Glutamatergic neuron (in vitro differentiated cells): ENCODE measurements around the gene HNRNPA1. TPM values are rescaled to one million over a fixed set of nuclear protein-coding genes. Genes with fewer than 3 reads are reported as not detected.

Experiments used
- DNase-seq: peaks from one replicate; pipeline ENCODE4 v3.0.0; 2022
- H3K27ac Mint-ChIP-seq: one replicate; pipeline ENCODE4 v1.8.0; 2020; ENCODE audit warnings: mild to moderate bottlenecking, mixed read lengths, inconsistent platforms; ENCODE audit not compliant: unreplicated experiment
- H3K27me3 Mint-ChIP-seq: one replicate; pipeline ENCODE4 v1.8.0; 2020; ENCODE audit warnings: mild to moderate bottlenecking, moderate library complexity, mixed read lengths, inconsistent platforms; ENCODE audit not compliant: unreplicated experiment
- H3K36me3 Mint-ChIP-seq: one replicate; pipeline ENCODE4 v1.8.0; 2020; ENCODE audit warnings: mild to moderate bottlenecking, mixed read lengths, inconsistent platforms; ENCODE audit not compliant: unreplicated experiment
- H3K4me1 Mint-ChIP-seq: one replicate; pipeline ENCODE4 v1.8.0; 2020; ENCODE audit warnings: mild to moderate bottlenecking, low read depth, mixed read lengths, inconsistent platforms; ENCODE audit not compliant: unreplicated experiment
- H3K4me3 Mint-ChIP-seq: one replicate; pipeline ENCODE4 v1.8.0; 2020; ENCODE audit warnings: mild to moderate bottlenecking, mixed read lengths, inconsistent platforms; ENCODE audit not compliant: unreplicated experiment
- H3K9me3 Mint-ChIP-seq: one replicate; pipeline ENCODE4 v1.8.0; 2020; ENCODE audit warnings: mild to moderate bottlenecking, moderate library complexity, mixed read lengths, inconsistent platforms; ENCODE audit not compliant: unreplicated experiment
- CTCF ChIP-seq: fragments of 200-600 bp; sonication (generic); IDR thresholded peaks from one replicate; pipeline ENCODE4 v1.5.0; 2021; ENCODE audit not compliant: partially characterized antibody, unreplicated experiment
- total RNA-seq: library from RNA; stranded (reverse); fragmentation: NEBNext Ultra II Directional; extraction: Animal tissue kit (Norgen Biotek cat#: 25700); gene quantifications from one replicate; pipeline ENCODE4 v1.2.1, GENCODE V29; 2021; ENCODE audit not compliant: unreplicated experiment

HNRNPA1 gene
- total RNA-seq, 1 donor from 2014 or later = 1,556 TPM

- Mint-ChIP-seq H3K4me1 (peaks cover 2% of the 10 kb centered on the region), H3K9me3 (no peaks in the 10 kb centered on the region), H3K27ac (no peak overlapping the region)
These were observed 10.2 kb upstream of the HNRNPA1 start for GRCh38 chr12:54270345-54270744.

GRCh38 chr12:54272214-54272613 lies 8.3 kb upstream of the HNRNPA1 start:
- H3K4me3 Mint-ChIP-seq = no peak overlapping the region
- peaks cover 6% of the 10 kb centered on the region for H3K4me1 Mint-ChIP-seq
- no peaks in the 10 kb centered on the region for H3K9me3 Mint-ChIP-seq
- H3K36me3 Mint-ChIP-seq = no peaks in the 10 kb centered on the region
- DNase-seq = no peak
- no peak overlapping the region for H3K27ac Mint-ChIP-seq
- TF ChIP-seq CTCF = no peak
- no peaks in the 10 kb centered on the region for H3K27me3 Mint-ChIP-seq

More at GRCh38 chr12:54270345-54270744, 10.2 kb upstream of the HNRNPA1 start:
- no peak for TF ChIP-seq CTCF
- H3K36me3 Mint-ChIP-seq = no peaks in the 10 kb centered on the region
- no peaks in the 10 kb centered on the region for H3K27me3 Mint-ChIP-seq
- no peak for DNase-seq
- no peak overlapping the region for H3K4me3 Mint-ChIP-seq

- Mint-ChIP-seq H3K36me3 (no peaks in the 10 kb centered on the region), H3K4me3 (no peak overlapping the region), H3K4me1 (peaks cover 18% of the 10 kb centered on the region), H3K27ac (no peak overlapping the region), H3K27me3 (no peaks in the 10 kb centered on the region), H3K9me3 (no peaks in the 10 kb centered on the region)
- no peak for TF ChIP-seq CTCF
- no peak for DNase-seq
These were observed 6.5 kb upstream of the HNRNPA1 start for GRCh38 chr12:54273981-54274380.

- H3K9me3 Mint-ChIP-seq = no peaks in the 10 kb centered on the region
- peak overlapping the region; percentile 54 for H3K4me3 Mint-ChIP-seq
- no peaks in the 10 kb centered on the region for H3K27me3 Mint-ChIP-seq
- no peak overlapping the region for H3K27ac Mint-ChIP-seq
- no peak for TF ChIP-seq CTCF
- no peaks in the 10 kb centered on the region for H3K36me3 Mint-ChIP-seq
- no peak for DNase-seq
- H3K4me1 Mint-ChIP-seq = peaks cover 18% of the 10 kb centered on the region
These were observed 4.2 kb upstream of the HNRNPA1 start for GRCh38 chr12:54276368-54276767.

GRCh38 chr12:54277823-54278276 lies 2.7 kb upstream of the HNRNPA1 start:
- Mint-ChIP-seq H3K36me3 (no peaks in the 10 kb centered on the region), H3K9me3 (no peaks in the 10 kb centered on the region), H3K27ac (peak overlapping the region; percentile 69), H3K4me3 (no peak overlapping the region), H3K4me1 (peaks cover 25% of the 10 kb centered on the region), H3K27me3 (peaks cover 2% of the 10 kb centered on the region)
- TF ChIP-seq CTCF = no peak
- no peak for DNase-seq
